VCaP (cell line): Measurements from ENCODE around the gene WIF1.

Experiments used
- H3K27ac ChIP-seq: fragments of 450-650 bp; 2 replicates; pipeline ENCODE4 v1.5.1; 2017
- CTCF ChIP-seq: fragments of 450-650 bp; conservative IDR thresholded peaks from 2 replicates; pipeline ENCODE4 v1.5.1; 2017; ENCODE audit warnings: mild to moderate bottlenecking, moderate library complexity

WIF1 gene

GRCh38 chr12:65122703-65123102 lies 1.6 kb upstream of the WIF1 start:
- TF ChIP-seq CTCF, result no peak
- H3K27ac ChIP-seq, result no peak overlapping the region

DNA sequence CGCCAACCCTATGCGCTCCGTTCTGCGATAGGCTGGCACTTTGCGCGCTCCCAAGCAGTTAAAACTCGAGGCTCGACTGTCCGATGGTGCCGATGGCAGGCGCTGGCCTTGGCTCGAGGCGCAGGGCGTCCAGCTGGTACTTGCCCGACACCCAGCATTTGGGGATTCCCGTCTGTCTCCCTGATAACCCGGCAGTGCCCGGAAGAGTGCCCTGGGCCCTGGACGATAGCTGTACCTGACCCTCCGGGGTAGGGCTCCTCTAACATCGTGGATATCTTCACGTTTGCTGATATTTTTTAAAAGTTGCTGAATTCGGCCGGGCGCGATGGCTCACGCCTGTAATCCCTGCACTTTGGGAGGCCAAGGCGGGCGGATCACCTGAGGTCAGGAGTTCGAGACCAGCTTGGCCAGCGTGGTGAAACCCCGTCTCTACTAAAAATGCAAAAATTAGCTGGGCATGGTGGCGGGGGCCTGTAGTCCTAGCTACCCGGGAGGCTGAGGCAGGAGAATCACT lies 908 bp upstream of the WIF1 start:
- no peak for TF ChIP-seq CTCF

DNA sequence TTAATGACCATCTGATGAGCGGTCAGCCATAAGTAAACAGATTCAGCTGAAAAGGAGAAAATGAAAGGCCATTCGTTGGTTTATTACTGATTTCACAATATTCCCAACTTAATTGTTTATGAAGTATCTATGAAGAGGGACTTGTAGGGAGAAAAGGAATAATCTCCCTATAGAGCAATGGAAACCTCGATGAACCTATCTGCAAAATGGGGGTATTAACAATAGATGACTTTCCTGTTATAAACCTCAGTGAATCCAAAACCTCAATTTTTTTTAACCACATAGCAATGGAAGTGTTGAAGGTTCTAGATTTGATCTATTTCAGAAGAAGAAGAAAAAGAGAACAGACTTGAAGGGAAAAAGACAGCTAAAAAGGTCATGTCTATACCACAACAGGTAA lies 2.0 kb downstream of the WIF1 start:
- TF ChIP-seq CTCF, result no peak
- H3K27ac ChIP-seq, result no peak overlapping the region

More for the DNA sequence above, 908 bp upstream of the WIF1 start:
- no peak overlapping the region for H3K27ac ChIP-seq

GRCh38 chr12:65113621-65114035 lies 7.5 kb downstream of the WIF1 start:
- no peak for TF ChIP-seq CTCF
- H3K27ac ChIP-seq, result no peak overlapping the region

DNA sequence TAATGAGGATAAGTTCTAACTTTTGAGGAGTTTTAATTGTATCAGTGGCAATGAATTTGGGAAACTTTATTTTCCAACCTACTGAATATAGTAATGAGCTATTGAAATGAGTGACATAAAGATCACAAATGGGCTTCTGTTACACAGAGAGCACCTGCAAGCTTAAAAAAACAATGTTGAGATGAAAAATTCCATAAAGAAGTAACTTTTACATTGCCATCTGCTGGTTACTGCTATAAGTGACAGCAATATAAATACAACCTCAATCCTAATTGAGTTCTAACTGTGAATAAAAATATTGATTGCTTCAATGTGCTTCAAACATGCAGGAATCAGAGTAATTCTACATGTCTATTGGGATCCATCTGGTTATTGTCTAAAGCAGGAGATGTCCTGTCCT lies 14.2 kb downstream of the WIF1 start:
- no peak overlapping the region for H3K27ac ChIP-seq
- peak; percentile 75 for TF ChIP-seq CTCF

DNA sequence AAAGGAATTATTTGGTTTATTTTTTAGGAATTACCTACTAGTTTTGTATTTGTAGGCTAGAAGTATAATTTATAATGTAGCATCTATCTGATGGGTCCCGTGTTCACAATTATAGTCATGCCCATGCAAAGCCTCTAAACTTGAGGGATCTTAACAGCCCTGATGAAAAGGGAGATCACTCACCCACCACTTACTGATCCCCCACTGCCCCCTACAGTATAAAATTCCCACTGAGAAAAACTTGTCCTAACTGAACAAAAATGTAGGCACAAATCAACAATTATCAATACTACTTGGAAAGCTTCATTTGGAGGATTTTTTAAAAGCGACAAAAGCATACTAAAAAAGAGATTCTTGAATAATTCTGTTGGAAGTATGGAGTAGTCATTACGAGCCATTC lies 21.0 kb downstream of the WIF1 start:
- peak; percentile 62 for TF ChIP-seq CTCF

DNA sequence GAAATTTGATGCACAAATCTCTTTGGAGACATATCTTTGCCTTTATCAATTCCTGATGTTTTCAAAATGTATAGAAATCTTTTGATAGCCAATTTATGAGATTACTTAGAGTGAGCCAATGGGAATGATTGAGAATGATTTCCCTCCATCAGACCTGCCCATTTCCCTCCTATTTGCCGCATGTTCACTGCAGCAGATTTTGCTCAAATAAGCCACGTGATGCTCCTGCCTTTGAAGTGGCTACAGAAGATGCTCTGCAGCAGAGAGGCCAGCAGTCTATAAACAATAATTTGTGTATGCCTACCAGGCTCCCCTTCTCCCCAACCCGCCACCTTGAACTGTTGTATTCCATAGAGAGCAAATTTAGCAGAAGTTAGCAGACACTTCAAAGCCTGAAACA lies 21.9 kb downstream of the WIF1 start:
- H3K27ac ChIP-seq, result peak overlapping the region; percentile 14; the same call in 1 of the 2 replicates
- TF ChIP-seq CTCF, result no peak

More for the DNA sequence above, 21.0 kb downstream of the WIF1 start:
- no peak overlapping the region for H3K27ac ChIP-seq
